GM19328 (cell line): ENCODE data around the gene CAMK2N1.

Experiments used
- ATAC-seq: cut with Tn5 transposase; IDR thresholded peaks from one replicate; pipeline ENCODE4 v1.9.1; 2021; ENCODE audit warnings: mild to moderate bottlenecking, moderate library complexity; ENCODE audit not compliant: unreplicated experiment

Gene CAMK2N1

GRCh38 chr1:20446796-20447195 is 39.2 kb downstream of the CAMK2N1 start:
- no peak for ATAC-seq

GRCh38 chr1:20445956-20446355 is 40.1 kb downstream of the CAMK2N1 start:
- no peak for ATAC-seq

DNA sequence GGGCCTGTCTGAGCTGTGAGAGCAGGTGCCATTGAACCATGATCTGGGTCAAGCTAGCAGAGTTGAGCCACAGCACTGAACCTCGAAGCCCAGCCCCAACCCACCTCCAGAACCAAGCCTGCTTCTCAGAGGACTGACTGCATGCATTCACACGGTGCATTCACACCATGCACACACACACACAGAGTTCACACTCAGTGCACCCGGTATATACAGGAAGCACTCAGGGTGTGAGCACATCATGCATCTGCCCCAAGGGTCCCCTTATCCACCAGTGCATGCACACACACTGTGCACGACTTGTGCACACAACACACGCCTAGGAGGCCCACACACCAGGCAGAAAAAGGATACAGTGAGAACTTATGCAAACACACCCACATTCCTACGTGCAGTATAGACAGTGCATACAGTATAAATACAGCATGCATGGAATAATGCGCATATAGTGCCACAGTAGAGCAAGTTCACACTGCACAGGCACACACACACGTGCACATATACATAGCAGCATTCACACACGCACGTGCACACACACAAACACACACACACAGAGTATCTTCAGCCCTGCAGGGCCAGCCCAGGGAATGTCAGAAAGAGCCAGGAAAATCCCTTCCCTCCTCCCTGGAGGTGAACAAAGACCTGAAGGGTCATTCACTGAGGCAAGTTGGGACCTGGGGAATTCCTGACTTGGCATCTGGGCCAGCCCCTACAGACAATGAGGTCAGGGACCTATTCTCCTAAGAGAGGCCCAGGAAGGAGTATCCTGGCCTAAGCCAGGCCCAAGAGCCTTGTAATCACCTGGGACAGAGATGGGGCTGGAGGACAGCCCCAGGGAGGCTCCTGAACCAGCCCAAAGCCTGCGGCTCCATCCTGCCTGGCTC is 42.1 kb downstream of the CAMK2N1 start:
- ATAC-seq = no peak

- no peak for ATAC-seq
These were observed 42.9 kb downstream of the CAMK2N1 start for GRCh38 chr1:20442920-20443625.

DNA sequence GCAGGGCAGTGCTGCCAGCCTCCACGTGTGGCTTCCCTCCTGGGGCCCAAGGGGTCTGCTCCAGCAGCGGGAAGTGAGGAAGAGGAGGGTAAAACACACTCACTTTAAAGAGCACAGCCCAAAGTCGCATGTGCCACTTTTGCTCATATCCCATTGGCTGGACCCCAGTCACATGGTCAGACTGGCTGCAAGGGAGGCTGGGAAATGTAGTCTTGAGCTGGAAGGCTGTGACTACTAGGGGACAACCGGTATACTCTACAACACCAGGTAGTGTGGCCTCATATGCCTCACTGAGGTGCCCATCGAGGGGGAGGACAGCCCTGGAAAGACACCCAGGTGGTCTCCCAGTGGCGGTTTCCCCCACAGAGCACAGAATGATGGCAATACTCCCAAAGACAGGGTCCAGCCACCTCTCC is 45.2 kb downstream of the CAMK2N1 start:
- no peak for ATAC-seq

- no peak for ATAC-seq
These were observed 46.7 kb downstream of the CAMK2N1 start for GRCh38 chr1:20439282-20439681.

GRCh38 chr1:20437640-20438039 is 48.4 kb downstream of the CAMK2N1 start:
- ATAC-seq = no peak

DNA sequence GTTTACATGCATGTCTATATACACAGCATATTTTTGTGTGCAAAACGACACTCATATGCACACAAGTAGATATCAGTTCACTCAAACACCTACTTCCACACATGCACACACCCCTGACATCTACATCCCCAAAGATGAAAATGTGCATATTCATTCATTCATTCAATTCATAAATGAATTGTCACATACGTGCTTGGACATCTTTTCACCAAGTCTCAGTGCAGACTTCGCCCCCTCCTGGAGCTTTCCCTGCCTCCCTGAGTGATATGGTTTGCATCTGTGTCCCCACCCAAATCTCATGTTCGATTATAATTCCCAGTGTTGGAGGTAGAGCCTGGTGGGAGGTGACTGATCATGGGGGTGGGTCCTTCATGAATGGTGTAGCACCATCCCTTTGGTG is 53.1 kb downstream of the CAMK2N1 start:
- no peak for ATAC-seq
